Caco-2 (cell line): Measurements from ENCODE around the gene SLC30A1. TPM values are rescaled to one million over a fixed set of nuclear protein-coding genes. Genes with fewer than 3 reads are reported as not detected.

Experiments
- BruUV-seq: library from RNA; stranded (reverse); fragments of 400-500 nt; replicated peaks from 2 replicates; lab custom pipeline; 2021; lab: Mats Ljungman, UMichigan
- CTCF ChIA-PET: fragments of 300-600 bp; sonication (Branson Sonifier 250); formaldehyde crosslinking; loops from one replicate; lab custom pipeline; 2022; ENCODE audit warnings: antibody characterized with exemption; lab: Charles Lee
- POLR2A ChIA-PET: fragments of 300-600 bp; sonication (Branson Sonifier 250); formaldehyde crosslinking; loops from one replicate; lab custom pipeline; 2022; ENCODE audit warnings: antibody characterized with exemption; lab: Charles Lee
- DNase-seq, 2 experiments: peaks; one replicate each; pipeline versions ENCODE4 v3.0.0 to v3.0.0-alpha.2; 2020 to 2022
- H3K27me3 ChIP-seq: replicated peaks from 2 replicates; pipeline ENCODE4 v1.6.0; 2011; ENCODE audit warnings: low read length; ENCODE audit not compliant: control insufficient read depth, insufficient read depth
- H3K36me3 ChIP-seq: 2 replicates; pipeline ENCODE4 v1.5.1; 2011; ENCODE audit warnings: low read length; ENCODE audit not compliant: control insufficient read depth, insufficient read depth
- H3K4me1 ChIP-seq: fragments of 250-450 bp; sonication (Bioruptor Pico); 2 replicates; pipeline ENCODE4 v1.5.1; 2020; ENCODE audit warnings: mild to moderate bottlenecking
- H3K4me3 ChIP-seq: 2 replicates; pipeline ENCODE4 v1.5.1; 2011; ENCODE audit warnings: low read depth, mild to moderate bottlenecking, control low read depth, low read length
- H3K9me3 ChIP-seq: fragments of 250-450 bp; sonication (Bioruptor Pico); 2 replicates; pipeline ENCODE4 v1.5.1; 2020; ENCODE audit warnings: mild to moderate bottlenecking, moderate library complexity
- H3K27ac Mint-ChIP-seq: one replicate; pipeline ENCODE4 v1.8.0; 2022; ENCODE audit warnings: mixed read lengths; ENCODE audit not compliant: unreplicated experiment
- H3K27me3 Mint-ChIP-seq: one replicate; pipeline ENCODE4 v1.8.0; 2022; ENCODE audit warnings: mixed read lengths; ENCODE audit not compliant: insufficient read depth, unreplicated experiment
- H3K36me3 Mint-ChIP-seq: one replicate; pipeline ENCODE4 v1.8.0; 2022; ENCODE audit warnings: mild to moderate bottlenecking, mixed read lengths; ENCODE audit not compliant: insufficient read depth, unreplicated experiment
- H3K4me1 Mint-ChIP-seq: one replicate; pipeline ENCODE4 v1.8.0; 2022; ENCODE audit warnings: low read depth, mixed read lengths; ENCODE audit not compliant: unreplicated experiment
- H3K4me3 Mint-ChIP-seq: one replicate; pipeline ENCODE4 v1.8.0; 2022; ENCODE audit warnings: mild to moderate bottlenecking, moderate library complexity, mixed read lengths; ENCODE audit not compliant: unreplicated experiment
- H3K9me3 Mint-ChIP-seq: one replicate; pipeline ENCODE4 v1.8.0; 2022; ENCODE audit warnings: mixed read lengths; ENCODE audit not compliant: unreplicated experiment
- intact Hi-C: fragments of 100-400 bp; cut with micrococcal nuclease; formaldehyde crosslinking; loops from one replicate; pipeline ENCODE4 v1.10.0; 2022; ENCODE audit not compliant: unreplicated experiment
- total RNA-seq: library from RNA; stranded (reverse); gene quantifications from 2 replicates; pipeline ENCODE4 v1.2.3, GENCODE V29; 2022
- TF ChIP-seq, protein P1 (sequence below), 2 experiments: fragments of 200-600 bp in 1 of 2; IDR thresholded peaks; 1 replicate in 1 of 2; 2 replicates in 1 of 2; pipeline versions ENCODE4 v1.5.1 to v1.8.0; 2011 to 2022; ENCODE audit warnings: antibody characterized with exemption in 1 of 2, control low read depth in 1 of 2, inconsistent platforms in 1 of 2, low read depth in 1 of 2, low read length in 1 of 2, mild to moderate bottlenecking in 1 of 2, moderate library complexity in 1 of 2; ENCODE audit not compliant: insufficient read depth in 1 of 2, severe bottlenecking in 1 of 2, unreplicated experiment in 1 of 2

The SLC30A1 gene
- total RNA-seq, 1 experiment from 2014 or later, result 26.6 TPM

DNA sequence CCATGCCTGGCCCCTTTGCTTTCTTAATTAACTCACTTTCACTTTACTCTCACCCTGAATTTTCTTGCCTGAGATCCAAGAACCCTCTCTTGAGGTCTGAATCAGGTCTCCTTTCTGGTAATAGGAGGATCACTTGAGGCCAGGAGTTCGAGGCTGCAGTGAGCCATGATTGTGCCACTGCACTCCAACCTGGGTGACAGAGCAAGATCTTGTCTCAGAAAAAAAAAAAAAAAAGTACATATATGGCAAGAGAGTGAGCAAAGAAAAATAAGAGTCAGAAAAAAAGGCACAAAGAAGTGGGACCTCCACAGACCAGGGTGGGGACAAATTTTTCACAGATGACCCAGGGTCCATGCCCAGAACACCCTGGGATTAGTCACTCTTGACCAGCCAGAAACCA, 52.9 kb downstream of the SLC30A1 start:
- no TSS peak for BruUV-seq
- ChIA-PET POLR2A (no interaction called here), CTCF (no interaction called here)
- peaks cover 10% of the 10 kb centered on the region for H3K4me1 Mint-ChIP-seq
- H3K9me3 Mint-ChIP-seq, result no peaks in the 10 kb centered on the region
- H3K36me3 Mint-ChIP-seq, result no peaks in the 10 kb centered on the region
- H3K27ac Mint-ChIP-seq, result no peak overlapping the region
- H3K27me3 ChIP-seq, result no peaks in the 10 kb centered on the region
- no peaks in the 10 kb centered on the region for H3K27me3 Mint-ChIP-seq
- intact Hi-C loops, result no loop called here
- TF ChIP-seq, protein P1, sequence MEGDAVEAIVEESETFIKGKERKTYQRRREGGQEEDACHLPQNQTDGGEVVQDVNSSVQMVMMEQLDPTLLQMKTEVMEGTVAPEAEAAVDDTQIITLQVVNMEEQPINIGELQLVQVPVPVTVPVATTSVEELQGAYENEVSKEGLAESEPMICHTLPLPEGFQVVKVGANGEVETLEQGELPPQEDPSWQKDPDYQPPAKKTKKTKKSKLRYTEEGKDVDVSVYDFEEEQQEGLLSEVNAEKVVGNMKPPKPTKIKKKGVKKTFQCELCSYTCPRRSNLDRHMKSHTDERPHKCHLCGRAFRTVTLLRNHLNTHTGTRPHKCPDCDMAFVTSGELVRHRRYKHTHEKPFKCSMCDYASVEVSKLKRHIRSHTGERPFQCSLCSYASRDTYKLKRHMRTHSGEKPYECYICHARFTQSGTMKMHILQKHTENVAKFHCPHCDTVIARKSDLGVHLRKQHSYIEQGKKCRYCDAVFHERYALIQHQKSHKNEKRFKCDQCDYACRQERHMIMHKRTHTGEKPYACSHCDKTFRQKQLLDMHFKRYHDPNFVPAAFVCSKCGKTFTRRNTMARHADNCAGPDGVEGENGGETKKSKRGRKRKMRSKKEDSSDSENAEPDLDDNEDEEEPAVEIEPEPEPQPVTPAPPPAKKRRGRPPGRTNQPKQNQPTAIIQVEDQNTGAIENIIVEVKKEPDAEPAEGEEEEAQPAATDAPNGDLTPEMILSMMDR (IDR thresholded peaks at IDR 0.05; ENCODE audit: insufficient read depth in 1 of 2, low read depth in 1 of 2, low read length in 1 of 2, severe bottlenecking in 1 of 2, unreplicated experiment in 1 of 2), result no peak
- no peaks in the 10 kb centered on the region; the same call in 1 of the 2 replicates for H3K36me3 ChIP-seq
- H3K9me3 ChIP-seq, result no peaks in the 10 kb centered on the region
- no peak overlapping the region for H3K4me3 ChIP-seq
- no peak overlapping the region for H3K4me3 Mint-ChIP-seq
- peaks cover 13% of the 10 kb centered on the region for H3K4me1 ChIP-seq
- no peak for DNase-seq

DNA sequence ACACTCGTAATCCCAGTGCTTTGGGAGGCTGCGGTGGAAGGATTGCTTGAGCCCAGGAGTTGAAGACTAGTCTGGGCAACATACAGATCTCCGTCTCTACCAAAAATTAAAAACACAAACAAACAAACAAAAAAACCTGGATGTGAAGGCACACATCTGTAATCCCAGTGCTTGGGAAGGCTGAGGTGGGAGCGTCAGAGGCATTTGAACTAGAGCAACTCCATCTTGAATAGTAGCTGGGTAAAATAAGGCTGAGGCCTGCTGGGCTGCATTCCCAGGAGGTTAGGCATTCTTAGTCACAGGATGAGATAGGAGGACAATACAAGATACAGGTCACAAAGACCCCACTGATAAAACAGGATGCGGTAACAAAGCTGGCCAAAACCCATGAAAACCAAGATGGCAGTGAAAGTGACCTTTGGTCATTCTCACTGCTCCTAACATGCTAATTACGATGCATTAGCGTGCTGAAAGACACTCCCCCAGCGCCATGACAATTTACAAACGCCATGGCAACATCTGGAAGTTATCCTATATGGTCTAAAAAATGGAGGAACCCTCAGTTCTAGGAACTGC, 53.8 kb downstream of the SLC30A1 start:
- Mint-ChIP-seq H3K36me3 (no peaks in the 10 kb centered on the region), H3K27me3 (no peaks in the 10 kb centered on the region), H3K27ac (no peak overlapping the region), H3K4me3 (no peak overlapping the region), H3K4me1 (peaks cover 10% of the 10 kb centered on the region), H3K9me3 (no peaks in the 10 kb centered on the region)
- POLR2A ChIA-PET, result no interaction called here
- Histone ChIP-seq H3K27me3 (no peaks in the 10 kb centered on the region), H3K4me1 (peaks cover 17% of the 10 kb centered on the region), H3K36me3 (no peaks in the 10 kb centered on the region), H3K4me3 (no peak overlapping the region), H3K9me3 (no peaks in the 10 kb centered on the region)
- TF ChIP-seq, protein P1 (IDR thresholded peaks at IDR 0.05; ENCODE audit: insufficient read depth in 1 of 2, low read depth in 1 of 2, low read length in 1 of 2, severe bottlenecking in 1 of 2, unreplicated experiment in 1 of 2), result no peak
- DNase-seq, result no peak
- no TSS peak for BruUV-seq
- intact Hi-C loops, result no loop called here
- CTCF ChIA-PET, result no interaction called here

DNA sequence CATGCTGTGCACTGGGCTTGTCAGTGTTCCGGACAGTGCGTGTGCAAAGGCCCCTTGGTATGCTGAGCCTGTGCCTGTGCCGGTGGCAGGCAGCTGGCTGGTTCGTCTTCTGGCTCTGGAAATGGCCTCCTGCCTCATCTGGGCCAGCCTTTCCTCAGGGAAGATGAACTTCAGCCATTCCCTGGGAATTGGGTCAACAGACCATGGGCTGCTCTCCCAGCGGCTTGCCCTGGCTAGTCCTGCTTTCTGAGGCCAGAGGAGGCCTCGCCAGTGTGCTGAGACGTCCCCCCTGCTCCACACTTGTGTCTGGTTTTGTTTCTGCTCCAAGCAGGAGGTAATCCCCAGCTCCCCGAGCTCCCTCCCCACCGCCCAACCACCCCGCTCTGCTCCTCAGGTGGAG, 54.4 kb downstream of the SLC30A1 start:
- no peak for DNase-seq
- Mint-ChIP-seq H3K27ac (no peak overlapping the region), H3K36me3 (no peaks in the 10 kb centered on the region), H3K9me3 (no peaks in the 10 kb centered on the region), H3K27me3 (no peaks in the 10 kb centered on the region), H3K4me3 (no peak overlapping the region), H3K4me1 (peaks cover 7% of the 10 kb centered on the region)
- no peak overlapping the region for H3K4me3 ChIP-seq
- TF ChIP-seq, protein P1 (IDR thresholded peaks at IDR 0.05; ENCODE audit: insufficient read depth in 1 of 2, low read depth in 1 of 2, low read length in 1 of 2, severe bottlenecking in 1 of 2, unreplicated experiment in 1 of 2), result no peak
- no peaks in the 10 kb centered on the region for H3K36me3 ChIP-seq
- intact Hi-C loops, result no loop called here
- peaks cover 17% of the 10 kb centered on the region for H3K4me1 ChIP-seq
- POLR2A ChIA-PET, result no interaction called here
- no TSS peak for BruUV-seq
- CTCF ChIA-PET, result no interaction called here
- no peaks in the 10 kb centered on the region for H3K9me3 ChIP-seq
- H3K27me3 ChIP-seq, result no peaks in the 10 kb centered on the region
